NCI-H446 (cell line): ENCODE results near the gene ZNF384.
"Not testable (repeated sequence)": the region's sequence is repeated elsewhere in the genome, so short reads cannot be mapped to it uniquely, and the experiment has no call there.

Experiments used
- DNase-seq, 2 experiments: peaks; one replicate each; lab custom pipeline; 2025; lab: John Stamatoyannopoulos, UW

The ZNF384 gene

DNA sequence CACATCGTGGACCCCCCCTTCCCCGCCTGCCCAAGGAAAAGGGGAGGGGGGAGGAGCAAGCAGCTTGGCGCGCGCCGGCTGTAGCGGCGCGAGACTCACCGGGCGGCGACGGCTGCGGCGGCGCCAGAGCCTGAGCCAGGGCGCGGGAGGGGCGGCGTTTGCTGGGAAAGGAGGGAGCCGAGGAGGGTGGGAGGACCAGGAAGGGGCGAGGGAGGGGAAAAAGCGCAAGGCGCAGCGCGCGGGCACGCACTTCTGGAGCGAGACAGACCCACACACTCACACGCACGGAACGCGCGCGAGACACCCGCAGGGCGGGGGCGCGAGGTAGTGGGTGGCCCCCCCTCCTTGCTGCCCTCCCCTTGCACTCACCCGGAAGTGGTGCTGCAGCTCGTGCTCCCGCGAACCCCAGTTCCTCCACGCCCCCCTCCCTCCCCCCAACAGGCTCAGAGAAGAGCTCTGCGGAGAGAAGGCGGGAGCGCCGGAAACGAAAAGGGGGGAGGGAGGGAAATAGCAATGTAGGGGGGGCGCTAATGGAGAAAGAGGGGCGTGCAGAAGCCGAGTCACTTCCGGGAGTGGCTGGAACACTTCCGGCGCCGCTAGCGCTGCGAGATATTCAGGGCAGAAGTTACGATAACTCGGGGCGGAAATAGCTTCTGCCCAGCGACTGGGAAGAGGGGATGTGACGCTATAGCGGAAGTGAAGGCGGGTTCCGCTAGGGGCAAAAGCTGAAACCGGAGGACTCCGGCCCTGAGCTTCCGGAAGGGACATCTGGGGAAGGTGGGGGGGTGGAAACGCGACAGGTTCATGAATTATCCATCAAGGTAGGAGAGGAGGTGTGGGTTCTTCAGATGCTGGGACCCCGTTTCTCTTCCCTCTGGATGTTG lies at the start of gene ZNF384:
Gene ZNF384, minus strand, starts transcription at position 377 of the 884 bp plus-strand sequence. CDS start 9,855 bp downstream, outside the sequence.
- DNase-seq: peak; percentile 97 to 99

DNA sequence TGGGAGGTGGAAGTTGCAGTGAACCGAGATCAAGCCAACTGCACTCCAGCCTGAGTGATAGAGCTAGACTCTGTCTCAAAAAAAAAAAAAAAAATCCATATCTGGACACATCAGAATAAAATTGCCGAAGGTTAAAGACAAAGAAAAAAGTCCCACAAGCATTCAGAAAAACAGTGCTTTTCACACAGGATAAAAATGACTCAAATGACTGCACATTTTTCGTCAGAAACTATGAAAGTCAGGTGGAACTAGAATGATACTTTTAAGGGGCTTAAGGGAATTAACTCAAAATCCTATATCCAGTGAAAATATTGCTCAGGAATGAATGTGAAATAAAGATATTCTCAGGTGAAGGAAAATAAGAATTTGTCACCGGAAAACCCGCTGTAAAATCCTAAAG lies 47.6 kb upstream of the ZNF384 start:
- no peak for DNase-seq

DNA sequence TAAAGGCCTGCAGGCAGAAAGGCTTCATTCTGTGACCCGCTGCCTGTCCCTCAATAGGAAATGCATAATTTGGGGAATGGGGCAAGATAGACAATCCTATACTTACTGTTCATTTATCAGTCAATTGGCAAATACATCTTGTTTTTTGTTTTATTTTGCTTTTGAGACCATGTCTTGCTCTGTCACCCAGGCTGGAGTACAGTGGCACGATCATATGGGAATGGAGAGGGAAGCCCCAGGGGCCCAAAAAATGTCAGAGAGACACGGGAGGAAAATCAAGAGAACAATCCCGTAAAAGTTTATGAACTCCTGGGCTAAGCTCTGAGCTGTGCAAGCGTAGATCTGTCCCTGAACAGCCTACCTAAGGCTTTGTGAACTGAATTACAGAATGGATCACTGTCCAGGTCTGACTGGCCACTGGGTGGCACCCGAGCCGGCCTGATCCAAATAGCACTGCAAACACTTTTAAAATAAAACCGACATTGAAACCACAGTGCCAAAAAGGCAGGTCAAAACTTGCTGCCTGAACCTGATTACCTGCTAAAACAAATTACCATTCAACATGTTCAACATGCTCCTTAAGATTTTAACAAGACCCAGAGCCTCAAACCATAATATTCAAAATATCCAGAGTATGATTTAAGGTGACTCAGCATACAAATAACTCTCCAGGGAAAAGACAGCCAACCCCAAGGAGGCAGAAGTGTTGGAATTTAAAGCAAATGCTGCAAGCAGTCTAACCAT lies 46.4 kb upstream of the ZNF384 start:
- DNase-seq: peak in 1 of 2 experiments; percentile 26

DNA sequence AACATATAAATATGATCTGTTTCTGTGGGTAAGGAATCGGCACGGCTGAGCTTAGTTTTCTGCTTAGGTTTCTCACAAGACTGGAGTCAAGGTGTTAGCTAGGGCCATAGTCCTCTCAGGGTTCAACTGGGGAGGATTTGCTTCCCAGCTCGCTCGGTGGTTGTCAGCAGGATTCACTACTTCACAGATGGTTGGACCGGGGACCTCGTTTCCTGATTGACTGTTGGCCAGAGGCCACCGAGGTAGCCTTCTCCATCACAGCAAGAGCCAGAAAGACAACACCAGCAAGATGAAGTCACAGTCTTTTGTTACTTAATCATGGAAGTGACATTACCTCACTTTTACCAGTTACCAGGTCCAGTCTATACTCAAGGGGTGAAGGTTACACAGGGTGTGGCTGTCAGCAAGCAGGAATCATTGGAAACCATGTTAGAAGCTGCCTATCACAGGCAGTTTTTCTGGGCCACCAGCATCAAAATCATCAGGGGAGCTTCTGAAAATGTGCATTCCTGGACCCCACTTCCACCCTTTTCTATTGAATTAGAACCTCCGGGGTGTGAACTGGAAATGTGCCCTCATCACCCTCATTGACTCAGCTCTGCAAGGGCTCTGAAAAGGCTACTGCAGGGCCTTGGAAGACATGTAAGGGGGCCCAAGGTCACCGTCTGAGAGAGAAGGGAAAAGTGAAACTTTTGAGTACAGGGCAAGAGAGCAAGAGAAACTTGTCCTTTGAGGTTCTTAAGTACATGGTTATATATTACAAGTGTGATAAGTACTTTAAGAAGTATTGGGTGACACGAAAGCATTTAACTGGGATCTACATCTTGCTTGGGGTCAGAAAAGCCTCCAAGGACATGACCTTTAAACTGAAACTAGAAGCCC lies 45.6 kb upstream of the ZNF384 start:
- no peak for DNase-seq

DNA sequence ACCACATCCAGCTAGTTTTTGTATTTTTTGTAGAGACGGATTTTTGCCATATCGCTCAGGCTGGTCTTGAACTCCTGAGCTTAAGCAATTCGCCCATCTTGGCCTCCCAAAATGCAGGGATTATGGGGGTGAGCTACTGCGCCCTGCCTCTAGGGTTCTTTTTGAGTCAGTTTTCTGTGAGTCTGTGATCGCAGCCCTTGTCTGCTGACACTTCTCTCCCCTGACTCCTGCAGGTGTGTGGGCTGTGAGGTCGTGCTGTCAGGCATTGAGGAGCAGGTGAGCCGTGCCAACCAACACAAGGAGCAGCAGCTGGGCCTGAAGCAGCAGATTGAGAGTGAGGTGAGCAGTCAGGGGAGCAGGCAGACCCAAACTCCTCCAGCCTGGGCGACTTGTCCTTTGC lies 41.0 kb upstream of the ZNF384 start:
- no peak for DNase-seq

DNA sequence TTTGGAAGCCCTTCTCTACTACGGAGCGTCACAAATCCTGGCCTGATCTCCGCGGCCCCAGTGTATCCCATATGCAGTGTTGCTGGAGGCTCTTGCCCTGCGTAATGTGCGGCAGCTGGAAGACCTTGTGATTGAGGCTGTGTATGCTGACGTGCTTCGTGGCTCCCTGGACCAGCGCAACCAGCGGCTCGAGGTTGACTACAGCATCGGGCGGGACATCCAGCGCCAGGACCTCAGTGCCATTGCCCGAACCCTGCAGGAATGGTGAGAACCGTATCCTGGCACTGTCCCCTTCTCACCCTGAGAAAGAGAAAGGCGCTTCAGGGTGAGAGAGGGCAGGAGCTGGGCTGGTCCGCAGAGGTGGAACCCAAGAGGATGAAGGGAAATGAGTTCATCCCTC lies 40.0 kb upstream of the ZNF384 start:
- no peak for DNase-seq

DNA sequence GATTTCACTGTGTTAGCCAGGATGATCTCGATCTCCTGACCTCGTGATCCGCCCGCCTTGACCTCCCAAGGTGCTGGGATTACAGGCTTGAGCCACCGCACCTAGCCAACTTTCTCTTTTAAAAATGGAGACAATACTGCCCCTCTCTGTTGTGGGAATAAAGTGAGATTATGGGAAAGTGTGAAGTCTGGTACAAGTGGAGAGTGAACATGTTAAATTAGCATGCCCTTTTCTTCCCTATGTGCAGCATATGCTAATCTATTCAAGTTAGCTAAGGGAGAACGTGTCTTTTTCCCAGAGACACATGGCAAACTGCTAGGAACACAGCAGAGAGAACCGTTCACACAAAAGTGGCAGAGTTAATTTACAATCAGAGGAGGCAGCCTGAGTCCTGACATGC lies 36.2 kb upstream of the ZNF384 start:
- DNase-seq: no peak

DNA sequence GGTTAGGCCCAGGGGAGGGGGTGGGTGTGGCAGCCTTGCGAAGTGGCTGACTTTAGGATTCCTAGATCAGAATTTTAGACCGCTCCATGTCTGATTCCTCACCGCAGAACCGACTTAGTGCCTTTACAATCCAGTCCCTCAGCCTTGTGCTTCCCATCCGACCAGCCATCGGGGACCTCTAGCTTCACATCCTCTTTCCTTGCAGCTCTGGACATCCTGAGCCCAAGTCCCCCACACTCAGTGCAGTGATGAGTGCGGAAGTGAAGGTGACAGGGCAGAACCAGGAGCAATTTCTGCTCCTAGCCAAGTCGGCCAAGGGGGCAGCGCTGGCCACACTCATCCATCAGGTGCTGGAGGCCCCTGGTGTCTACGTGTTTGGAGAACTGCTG lies 35.2 kb upstream of the ZNF384 start:
- DNase-seq: peak in 1 of 2 experiments; percentile 41

DNA sequence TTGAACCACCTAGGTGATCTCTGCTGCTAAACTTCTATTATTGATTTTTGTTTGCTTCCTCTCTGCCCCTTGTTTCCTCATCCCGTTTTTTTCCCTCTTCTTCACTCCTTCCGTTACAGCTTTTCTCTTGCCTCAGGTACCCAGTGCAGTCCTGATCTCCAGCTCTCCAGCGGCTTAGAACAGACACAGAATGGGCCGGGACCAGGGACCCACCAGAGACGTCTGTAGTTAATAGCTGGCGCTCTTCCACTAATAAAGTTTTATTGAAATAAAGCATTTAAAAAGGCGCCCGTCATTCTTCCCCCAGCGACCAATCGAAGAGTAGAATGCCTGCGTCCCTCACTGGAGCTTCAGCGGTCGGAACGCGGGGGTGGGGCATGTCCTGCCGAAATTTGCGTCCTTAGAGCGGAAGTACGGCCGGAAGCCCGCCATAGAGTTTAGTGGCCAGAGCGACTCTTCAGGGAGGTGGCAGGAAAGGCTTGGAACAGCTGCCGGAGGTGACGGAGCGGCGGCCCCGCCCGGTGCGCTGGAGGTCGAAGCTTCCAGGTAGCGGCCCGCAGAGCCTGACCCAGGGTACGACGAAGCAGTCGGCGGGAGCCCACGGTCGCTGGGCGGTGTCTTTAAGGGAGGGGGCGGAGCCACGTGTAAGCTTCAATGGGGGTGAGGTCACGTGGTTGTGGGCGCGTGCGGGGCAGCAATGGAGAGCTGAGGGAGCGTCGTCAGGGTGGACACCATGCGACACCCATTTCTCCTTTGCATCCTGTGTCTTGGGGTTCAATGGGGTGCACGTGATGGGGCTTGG lies 34.6 kb upstream of the ZNF384 start, which contains the start of gene COPS7A:
Gene COPS7A, plus strand, starts transcription at position 440 of the 802 bp plus-strand sequence. CDS start 611 bp downstream, outside the sequence.
- peak; percentile 99 to 100 for DNase-seq

DNA sequence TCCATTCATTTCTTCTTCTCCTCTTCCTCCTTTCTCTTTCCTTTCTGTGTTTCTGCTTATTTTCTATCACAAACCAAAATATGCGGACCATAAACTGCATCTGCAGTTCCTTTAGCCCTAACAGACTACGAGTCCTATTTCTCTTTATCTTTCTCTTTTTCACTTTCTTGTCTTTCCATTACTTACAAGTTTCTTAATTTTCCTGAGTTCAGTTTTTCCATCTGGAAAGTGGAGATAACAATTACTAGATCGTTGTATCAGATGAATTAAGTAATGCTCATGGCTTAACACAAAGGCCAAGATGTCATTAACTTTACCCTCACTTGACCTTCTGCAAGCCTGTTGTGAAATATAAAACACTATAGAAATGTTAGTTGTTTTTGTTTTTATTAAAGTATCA lies 33.7 kb upstream of the ZNF384 start:
- no peak for DNase-seq

DNA sequence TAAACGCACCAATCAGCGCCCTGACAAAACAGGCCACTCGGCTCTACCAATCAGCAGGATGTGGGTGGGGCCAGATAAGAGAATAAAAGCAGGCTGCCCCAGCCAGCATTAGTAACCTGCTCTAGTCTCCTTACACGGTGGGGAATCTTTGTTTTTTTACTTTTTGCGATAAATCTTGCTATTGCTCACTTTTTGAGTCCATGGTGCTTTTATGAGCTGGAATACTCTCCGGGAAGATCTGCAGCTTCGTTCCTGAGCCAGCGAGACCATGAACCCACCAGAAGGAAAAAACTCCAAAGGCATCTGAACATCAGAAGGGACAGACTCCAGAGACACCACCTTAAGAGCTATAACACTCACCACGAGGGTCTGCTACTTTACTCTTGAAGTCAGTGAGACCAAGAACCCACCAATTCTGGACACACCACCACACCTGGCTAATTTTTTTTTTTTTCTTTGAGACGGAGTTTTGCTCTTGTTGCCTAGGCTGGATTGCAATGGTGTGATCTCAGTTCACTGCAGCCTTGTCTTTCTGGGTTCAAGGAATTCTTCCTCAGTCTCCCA lies 27.8 kb upstream of the ZNF384 start:
- DNase-seq: no peak

DNA sequence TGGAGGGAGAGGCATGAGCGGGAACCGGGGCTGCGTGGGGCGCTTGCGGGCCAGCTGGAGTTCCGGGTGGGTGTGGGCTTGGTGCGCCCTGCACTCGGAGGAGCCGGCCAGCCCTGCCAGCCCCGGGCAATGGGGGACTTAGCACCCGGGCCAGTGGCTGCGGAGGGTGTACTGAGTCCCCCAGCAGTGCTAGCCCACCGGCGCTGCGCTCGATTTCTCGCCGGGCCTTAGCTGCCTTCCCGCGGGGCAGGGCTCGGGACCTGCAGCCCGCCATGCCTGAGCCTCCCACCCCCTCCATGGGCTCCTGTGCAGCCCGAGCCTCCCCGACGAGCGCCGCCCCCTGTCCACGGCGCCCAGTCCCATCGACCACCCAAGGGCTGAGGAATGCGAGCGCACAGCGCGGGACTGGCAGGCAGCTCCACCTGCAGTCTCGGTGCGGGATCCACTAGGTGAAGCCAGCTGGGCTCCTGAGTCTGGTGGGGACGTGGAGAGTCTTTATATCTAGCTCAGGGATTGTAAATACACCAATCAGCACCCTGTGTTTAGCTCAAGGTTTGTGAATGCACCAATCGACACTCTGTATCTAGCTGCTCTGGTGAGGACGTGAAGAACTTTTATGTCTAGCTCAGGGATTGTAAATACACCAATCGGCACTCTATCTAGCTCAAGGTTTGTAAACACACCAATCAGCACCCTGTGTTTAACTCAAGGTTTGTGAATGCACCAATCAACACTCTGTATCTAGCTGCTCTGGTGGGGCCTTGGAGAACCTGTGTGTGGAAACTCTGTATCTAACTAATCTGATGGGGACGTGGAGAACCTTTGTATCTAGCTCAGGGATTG lies 27.1 kb upstream of the ZNF384 start:
- not testable (repeated sequence) for DNase-seq

DNA sequence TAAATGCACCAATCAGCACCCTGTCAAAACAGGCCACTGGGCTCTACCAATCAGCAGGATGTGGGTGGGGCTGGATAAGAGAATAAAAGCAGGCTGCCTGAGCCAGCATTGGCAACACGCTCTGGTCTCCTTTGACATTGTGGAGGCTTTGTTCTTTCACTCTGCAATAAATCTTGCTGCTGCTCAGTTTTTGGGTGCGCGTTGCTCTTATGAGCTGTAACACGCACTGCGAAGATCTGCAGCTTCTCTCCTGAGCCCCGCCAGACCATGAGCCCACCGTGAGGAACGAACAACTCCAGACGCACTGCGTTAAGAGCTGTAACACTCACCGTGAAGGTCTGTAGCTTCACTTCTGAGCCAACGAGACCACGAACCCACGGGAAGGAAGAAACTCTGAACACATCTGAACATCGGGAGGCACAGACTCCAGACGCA lies 19.8 kb upstream of the ZNF384 start:
- no peak for DNase-seq

DNA sequence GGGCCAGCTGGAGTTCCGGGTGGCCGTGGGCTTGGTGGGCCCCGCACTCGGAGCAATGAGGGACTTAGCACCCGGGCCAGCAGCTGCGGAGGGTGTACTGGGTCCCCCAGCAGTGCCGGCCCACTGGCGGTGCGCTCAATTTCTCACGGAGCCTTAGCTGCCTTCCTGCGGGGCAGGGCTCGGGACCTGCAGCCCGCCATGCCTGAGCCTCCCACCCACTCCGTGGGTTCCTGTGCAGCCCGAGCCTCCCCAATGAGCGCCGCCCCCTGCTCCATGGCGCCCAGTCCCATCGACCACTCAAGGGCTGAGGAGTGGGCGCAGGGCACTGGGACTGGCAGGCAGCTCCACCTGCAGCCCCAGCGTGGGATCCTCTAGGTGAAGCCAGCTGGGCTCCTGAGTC lies 19.2 kb upstream of the ZNF384 start:
- DNase-seq: not testable (repeated sequence)

DNA sequence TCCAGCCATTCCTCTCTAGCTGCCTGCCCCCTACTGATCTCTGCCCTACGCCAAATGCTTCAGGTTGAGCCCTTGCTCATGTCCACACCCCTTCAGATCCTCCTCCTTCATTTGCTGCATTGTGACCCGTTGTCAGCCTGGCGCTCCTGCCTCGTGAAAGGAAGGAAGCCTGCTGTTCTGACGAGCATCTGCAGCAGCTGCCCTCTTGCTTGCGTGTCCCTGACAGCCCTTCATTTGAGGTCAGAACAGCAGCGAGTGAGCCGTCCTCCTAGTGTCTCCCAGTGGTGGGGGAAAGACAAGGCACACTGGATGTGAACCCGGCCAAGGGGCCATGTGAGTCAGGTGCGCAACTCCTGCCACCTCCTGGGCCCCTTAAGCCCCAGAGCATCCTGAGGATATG lies 14.5 kb upstream of the ZNF384 start:
- no peak for DNase-seq

DNA sequence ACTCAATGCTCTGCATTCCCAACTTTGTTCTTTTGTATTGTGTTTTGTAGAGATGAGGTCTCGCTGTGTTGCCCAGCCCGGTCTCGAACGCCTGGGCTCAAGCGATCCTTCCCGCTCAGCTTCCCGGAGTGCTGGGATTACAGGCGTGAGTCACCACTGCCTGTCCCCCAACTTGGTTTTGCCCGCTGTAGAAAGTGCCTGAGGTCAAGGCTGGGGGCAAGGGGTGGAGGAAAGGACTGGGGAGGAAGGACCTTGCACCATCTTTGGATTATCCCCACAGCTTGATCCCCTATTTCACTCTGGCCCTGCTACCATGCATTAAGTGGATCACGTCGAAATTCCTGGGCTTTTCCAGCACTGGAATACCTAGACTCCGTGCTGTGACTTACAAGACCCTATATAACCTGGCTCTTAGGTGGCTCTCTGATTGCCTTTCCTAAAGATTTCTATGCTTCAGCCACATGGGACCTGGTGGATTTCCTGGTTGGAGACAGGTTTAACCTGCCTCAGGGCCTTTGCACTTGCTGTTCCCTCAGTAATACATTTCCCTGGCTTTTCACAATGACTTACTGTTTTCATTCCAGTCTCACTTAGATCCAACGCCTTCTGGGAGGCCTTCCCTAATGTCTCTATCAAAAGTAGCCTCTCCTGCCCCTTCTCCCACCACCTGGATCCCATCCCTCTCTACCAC lies 12.0 kb upstream of the ZNF384 start:
- DNase-seq: no peak

DNA sequence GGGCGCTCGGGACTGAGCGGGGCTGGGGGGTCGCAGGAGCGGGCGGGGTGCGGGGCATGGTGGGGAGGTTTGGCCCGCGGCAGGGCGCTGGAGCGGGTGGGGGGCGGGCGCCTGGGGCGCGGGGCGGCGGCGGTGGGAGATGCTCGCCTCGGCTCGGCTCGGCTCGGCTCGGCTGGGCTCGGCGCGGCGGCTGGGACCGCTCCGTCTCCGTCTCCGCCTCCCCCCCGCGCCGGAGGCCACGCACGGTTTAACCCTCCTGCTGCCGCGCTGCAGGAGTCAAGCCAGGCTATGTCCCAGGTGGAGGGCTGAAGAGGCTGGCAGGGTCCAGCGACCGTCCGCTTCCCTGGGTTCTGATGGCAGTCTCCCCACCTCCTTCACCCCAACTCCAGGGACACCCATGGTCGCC lies 11.5 kb upstream of the ZNF384 start, which contains the start of gene PIANP:
Gene PIANP, minus strand, starts transcription at position 170 of the 406 bp plus-strand sequence. CDS start 2,754 bp downstream, outside the sequence.
- DNase-seq: peak in 1 of 2 experiments; percentile 46

DNA sequence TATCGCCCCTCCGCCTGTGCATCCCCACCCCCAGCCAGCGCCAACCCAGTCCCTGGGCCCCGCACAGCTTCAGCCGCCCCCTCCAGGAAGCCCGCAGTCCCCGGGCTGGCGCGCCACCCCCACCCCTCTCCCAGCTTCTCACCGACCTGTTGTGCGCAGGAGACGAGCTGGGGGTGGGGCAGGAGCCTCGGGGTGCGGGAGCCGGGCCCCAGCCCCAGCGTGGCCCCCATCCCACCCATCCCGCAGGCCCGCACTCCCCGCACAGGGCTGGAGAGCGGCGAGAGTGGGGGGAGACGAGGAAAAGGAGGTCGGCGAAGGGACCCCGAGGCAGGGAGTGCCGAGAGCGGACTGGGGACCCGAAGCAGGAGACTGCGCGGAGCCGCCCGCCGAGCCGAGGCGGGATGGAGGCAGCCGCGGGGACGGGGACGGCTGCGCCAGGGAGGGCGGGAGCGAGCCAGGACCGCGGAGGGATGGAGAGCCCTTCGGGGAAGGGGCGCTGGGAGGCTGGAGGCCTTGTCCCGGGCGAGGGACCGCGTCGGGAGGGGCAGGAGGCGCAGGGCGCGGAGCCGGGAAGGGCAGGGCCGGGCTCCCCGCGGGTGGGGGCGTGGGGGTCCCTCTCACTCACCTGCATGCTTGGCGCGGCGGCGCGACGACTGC lies 10.9 kb upstream of the ZNF384 start:
- DNase-seq: no peak
